Epithelial cell of proximal tubule (primary cell): ENCODE results near the gene AMPH. TPM values are rescaled to one million over a fixed set of nuclear protein-coding genes. Genes with fewer than 3 reads are reported as not detected.

Experiments
- DNase-seq: peaks from one replicate; pipeline ENCODE4 v3.0.0-alpha.2; 2011; ENCODE audit warnings: low read depth
- H3K4me3 ChIP-seq: 2 replicates; pipeline ENCODE4 v1.5.1; 2011; ENCODE audit warnings: low read depth, mild to moderate bottlenecking, low read length
- total RNA-seq: library from RNA; depleted of rRNA; stranded (reverse); fragments of >200 nt; gene quantifications from 2 replicates; pipeline ENCODE4 v1.2.3, GENCODE V29; 2015
- TF ChIP-seq, protein P1 (sequence below): conservative IDR thresholded peaks from 2 replicates; pipeline ENCODE4 v1.5.1; 2012; ENCODE audit warnings: low read depth, mild to moderate bottlenecking, low read length

Gene AMPH
- total RNA-seq, 1 donor from 2014 or later, result 0.06 TPM

DNA sequence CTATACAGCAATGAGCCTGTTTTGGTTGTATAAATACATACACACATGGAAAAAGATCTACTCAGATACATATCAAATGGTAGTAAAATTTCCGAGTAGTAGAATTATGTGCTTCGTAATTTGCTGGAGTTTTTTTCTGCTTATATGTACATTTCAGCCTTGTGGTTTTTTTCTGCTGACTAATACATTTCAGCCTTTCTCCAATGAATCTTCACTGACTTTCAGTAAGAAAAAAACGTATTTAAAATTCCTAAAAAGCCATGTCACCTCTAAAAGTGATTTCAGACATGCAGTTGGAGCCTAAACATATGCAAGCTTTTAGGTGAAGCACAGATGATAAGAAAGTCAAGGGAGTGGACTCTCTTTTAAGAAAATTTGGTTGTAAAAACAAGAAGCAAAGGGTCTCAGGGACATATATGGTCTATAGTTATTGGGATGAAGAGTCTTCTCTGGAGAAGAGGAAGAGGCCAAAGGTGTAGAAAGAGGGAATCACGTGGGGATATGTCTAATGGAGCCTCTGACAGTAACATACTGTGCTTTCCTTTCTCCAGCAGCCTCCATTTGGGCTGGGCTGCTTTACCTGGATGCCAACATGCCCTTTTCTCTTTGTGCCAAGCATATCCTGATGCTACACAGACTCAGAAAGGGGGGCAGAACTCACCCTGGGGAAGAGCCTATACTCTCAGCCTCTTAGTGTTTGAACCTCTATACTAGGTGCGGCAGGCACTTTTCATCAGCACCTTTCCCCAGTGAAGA, 2.4 kb downstream of the AMPH start:
- TF ChIP-seq, protein P1, sequence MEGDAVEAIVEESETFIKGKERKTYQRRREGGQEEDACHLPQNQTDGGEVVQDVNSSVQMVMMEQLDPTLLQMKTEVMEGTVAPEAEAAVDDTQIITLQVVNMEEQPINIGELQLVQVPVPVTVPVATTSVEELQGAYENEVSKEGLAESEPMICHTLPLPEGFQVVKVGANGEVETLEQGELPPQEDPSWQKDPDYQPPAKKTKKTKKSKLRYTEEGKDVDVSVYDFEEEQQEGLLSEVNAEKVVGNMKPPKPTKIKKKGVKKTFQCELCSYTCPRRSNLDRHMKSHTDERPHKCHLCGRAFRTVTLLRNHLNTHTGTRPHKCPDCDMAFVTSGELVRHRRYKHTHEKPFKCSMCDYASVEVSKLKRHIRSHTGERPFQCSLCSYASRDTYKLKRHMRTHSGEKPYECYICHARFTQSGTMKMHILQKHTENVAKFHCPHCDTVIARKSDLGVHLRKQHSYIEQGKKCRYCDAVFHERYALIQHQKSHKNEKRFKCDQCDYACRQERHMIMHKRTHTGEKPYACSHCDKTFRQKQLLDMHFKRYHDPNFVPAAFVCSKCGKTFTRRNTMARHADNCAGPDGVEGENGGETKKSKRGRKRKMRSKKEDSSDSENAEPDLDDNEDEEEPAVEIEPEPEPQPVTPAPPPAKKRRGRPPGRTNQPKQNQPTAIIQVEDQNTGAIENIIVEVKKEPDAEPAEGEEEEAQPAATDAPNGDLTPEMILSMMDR, result no peak
- no peak for DNase-seq
- no peak overlapping the region for H3K4me3 ChIP-seq

DNA sequence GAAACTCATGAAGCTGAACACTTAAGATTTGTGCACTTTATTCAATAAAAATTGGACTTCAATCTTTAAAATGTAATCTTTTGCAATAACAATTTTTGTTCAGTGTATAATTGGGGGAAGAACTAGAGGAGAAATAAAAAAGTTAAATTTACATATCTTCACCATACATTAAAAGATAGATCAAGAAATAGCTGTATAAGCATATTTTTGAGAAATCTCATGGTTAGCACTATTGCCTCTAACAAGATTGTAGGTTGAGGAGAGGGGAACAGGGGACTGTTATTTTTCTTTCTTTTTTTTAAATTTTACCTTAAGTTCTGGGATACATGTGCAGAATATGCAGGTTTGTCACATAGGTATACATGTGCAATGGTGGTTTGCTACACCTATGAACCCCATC, 5.3 kb downstream of the AMPH start:
- no peak overlapping the region for H3K4me3 ChIP-seq
- TF ChIP-seq, protein P1, result no peak
- DNase-seq, result no peak

DNA sequence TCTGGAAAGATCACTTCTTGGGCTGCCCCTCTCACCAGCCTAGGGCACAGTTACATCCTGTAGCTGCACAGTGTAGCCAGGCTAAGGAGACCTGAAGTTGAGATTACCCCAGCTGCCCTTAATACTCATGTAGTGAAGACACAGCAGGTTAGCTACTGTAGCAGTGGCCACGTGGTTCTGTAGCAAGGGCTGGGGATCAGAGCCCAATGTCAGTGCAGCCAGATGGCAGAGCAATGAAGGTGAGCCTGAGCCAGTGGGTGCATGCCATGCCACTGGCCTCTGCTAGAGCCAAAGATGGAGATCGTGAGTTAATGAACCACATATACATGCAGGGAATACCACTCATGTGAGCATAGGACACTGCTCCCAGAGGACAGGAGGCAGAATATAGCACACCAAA, 15.5 kb downstream of the AMPH start:
- no peak for DNase-seq
- no peak overlapping the region for H3K4me3 ChIP-seq
- TF ChIP-seq, protein P1, result no peak

DNA sequence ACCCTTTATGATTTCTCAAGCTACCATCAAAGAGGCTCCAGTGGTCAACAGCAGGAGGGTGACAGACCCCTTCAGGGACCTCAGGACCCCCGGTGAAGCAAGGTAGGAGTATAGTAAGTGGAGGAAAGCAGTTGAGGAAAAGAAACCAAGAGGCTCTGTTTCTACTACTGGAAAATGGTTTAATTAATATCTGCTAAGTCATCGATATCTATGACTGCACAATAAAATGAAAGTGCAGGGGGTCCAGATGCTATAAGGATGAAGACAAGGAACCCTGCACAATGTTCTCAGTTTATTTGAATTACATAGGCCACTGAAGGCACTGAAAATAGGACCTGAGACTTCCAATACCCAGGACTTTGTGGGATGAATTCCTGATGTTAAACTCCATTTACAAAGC, 23.7 kb downstream of the AMPH start:
- no peak overlapping the region for H3K4me3 ChIP-seq
- TF ChIP-seq, protein P1, result no peak
- DNase-seq, result no peak

DNA sequence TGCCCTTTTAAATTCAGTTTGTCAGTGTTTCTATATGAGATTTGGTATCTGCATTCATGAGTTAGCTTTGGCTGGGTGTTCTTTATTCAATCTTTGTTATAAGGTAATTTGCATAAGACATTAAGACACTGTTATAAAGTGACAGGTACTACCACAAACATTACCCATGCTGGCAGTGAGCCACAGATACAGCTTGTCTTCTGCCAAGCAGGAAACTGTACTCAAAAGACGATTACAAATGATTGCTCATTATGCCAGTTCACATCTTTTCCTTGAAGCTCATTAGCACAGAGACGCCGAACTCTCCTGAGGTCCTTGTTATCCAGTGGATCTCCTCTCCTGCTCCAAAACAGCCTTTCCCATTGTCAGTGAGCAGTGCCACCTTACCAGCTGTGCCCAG, 30.4 kb downstream of the AMPH start:
- TF ChIP-seq, protein P1, result no peak
- DNase-seq, result no peak

DNA sequence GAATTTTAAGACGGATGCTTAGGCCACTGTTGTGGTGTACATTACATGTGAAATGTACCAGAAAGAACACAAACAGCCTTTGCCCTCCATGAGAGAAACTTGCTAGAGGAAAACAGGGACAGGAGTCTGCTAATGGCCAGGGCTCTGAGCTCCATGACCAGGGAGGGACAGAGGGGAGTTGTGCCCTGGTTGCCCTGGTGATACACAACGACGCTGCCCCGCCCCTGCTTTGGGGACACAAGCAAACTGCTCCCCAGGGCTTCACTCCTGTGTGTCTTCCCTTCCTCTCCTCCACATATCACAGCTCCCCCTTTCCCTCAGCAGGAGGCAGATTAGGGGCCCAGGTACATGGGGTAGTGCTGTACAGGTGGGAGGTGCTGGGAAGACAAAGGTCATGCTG, 36.2 kb downstream of the AMPH start:
- TF ChIP-seq, protein P1, result no peak
- no peak overlapping the region for H3K4me3 ChIP-seq
- no peak for DNase-seq

More for the DNA sequence above, 30.4 kb downstream of the AMPH start:
- H3K4me3 ChIP-seq, result no peak overlapping the region

DNA sequence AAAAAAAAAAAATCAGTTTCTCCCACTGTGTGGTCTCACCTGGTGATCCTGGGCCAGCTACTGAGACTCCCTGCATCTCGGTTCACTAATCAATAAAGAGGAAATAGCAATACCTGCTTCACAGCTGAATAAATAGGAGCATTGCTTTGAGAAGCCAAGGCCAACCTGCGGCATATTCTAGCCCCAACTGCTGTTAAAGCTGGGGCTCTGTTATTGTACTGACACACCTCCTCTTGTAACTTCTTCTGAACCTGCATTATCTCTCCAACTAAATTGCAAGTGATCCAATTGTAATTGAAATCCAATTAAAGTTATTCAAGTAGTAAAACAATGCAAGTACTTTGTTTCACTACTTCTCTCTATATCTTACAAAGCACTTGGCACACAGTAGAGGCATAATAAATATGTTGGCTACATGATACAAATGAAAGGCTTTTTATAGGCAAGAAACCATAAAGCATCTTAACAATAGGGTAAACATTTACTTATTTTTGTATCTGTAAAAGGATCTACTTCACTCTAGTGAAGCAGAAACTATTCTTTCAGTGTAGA, 38.4 kb downstream of the AMPH start:
- no peak for DNase-seq
- H3K4me3 ChIP-seq, result no peak overlapping the region
- TF ChIP-seq, protein P1, result no peak
